Testis (tissue), 2 donors: ENCODE measurements around the gene KCTD21.

Experiments
- CTCF ChIP-seq, 3 experiments: fragments of 450-650 bp in 2 of 3; fragments of 200-600 bp in 1 of 3; sonication (generic) in 1 of 3; IDR thresholded peaks; one replicate each; pipeline ENCODE4 v1.5.1; 2016 to 2019; ENCODE audit warnings: antibody characterized with exemption in 3 of 3, mild to moderate bottlenecking in 2 of 3, moderate library complexity in 1 of 3
- POLR2A ChIP-seq: fragments of 450-650 bp; IDR thresholded peaks from one replicate; pipeline ENCODE4 v1.6.1; 2017; ENCODE audit warnings: antibody characterized with exemption, mild to moderate bottlenecking, moderate library complexity

GRCh38 chr11:78189851-78190250, 1.4 kb upstream of the KCTD21 start:
- no peak for TF ChIP-seq CTCF (IDR thresholded peaks at IDR 0.05)
- TF ChIP-seq POLR2A: no peak
